ENCODE measurements around the gene DLK2. TPM values are rescaled to one million over a fixed set of nuclear protein-coding genes. Genes with fewer than 3 reads are reported as not detected.

DLK2 gene
- total RNA-seq, 1 experiment from 2014 or later: 0.59 TPM

GRCh38 chr6:43475516-43475915 is 20.2 kb upstream of the DLK2 start:
- CTCF ChIA-PET: no interaction called here
- Mint-ChIP-seq H3K4me1 (ENCODE audit: low read depth, unreplicated experiment) (peaks cover 31% of the 10 kb centered on the region), H3K9me3 (ENCODE audit: low read depth, unreplicated experiment) (no peaks in the 10 kb centered on the region), H3K36me3 (ENCODE audit: insufficient read depth, unreplicated experiment) (peaks cover 23% of the 10 kb centered on the region), H3K27ac (ENCODE audit: unreplicated experiment) (no peak overlapping the region), H3K4me3 (ENCODE audit: low read depth, unreplicated experiment) (no peak overlapping the region), H3K27me3 (ENCODE audit: unreplicated experiment) (no peaks in the 10 kb centered on the region)
- intact Hi-C loops (cut with micrococcal nuclease; ENCODE audit: unreplicated experiment): no loop called here
- DNase-seq: no peak
- TF ChIP-seq, protein P1, sequence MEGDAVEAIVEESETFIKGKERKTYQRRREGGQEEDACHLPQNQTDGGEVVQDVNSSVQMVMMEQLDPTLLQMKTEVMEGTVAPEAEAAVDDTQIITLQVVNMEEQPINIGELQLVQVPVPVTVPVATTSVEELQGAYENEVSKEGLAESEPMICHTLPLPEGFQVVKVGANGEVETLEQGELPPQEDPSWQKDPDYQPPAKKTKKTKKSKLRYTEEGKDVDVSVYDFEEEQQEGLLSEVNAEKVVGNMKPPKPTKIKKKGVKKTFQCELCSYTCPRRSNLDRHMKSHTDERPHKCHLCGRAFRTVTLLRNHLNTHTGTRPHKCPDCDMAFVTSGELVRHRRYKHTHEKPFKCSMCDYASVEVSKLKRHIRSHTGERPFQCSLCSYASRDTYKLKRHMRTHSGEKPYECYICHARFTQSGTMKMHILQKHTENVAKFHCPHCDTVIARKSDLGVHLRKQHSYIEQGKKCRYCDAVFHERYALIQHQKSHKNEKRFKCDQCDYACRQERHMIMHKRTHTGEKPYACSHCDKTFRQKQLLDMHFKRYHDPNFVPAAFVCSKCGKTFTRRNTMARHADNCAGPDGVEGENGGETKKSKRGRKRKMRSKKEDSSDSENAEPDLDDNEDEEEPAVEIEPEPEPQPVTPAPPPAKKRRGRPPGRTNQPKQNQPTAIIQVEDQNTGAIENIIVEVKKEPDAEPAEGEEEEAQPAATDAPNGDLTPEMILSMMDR (IDR thresholded peaks at IDR 0.05; ENCODE audit: unreplicated experiment): no peak
- BruUV-seq (replicated peaks): no TSS peak

GRCh38 chr6:43472515-43472914 is 17.2 kb upstream of the DLK2 start:
- intact Hi-C loops (cut with micrococcal nuclease; ENCODE audit: unreplicated experiment): no loop called here
- no peak overlapping the region for H3K4me3 Mint-ChIP-seq (ENCODE audit: low read depth, unreplicated experiment)
- CTCF ChIA-PET: interaction anchor here (0.7 to 1.0 kb wide), 2 partner anchors 34 to 265 kb away, joined by 3 read pairs; no protein-coding TSS in a partner anchor
- H3K27ac Mint-ChIP-seq (ENCODE audit: unreplicated experiment): no peak overlapping the region
- no peak for DNase-seq
- peaks cover 18% of the 10 kb centered on the region for H3K27me3 Mint-ChIP-seq (ENCODE audit: unreplicated experiment)
- peaks cover 11% of the 10 kb centered on the region for H3K4me1 Mint-ChIP-seq (ENCODE audit: low read depth, unreplicated experiment)
- peaks cover 10% of the 10 kb centered on the region for H3K36me3 Mint-ChIP-seq (ENCODE audit: insufficient read depth, unreplicated experiment)
- no peaks in the 10 kb centered on the region for H3K9me3 Mint-ChIP-seq (ENCODE audit: low read depth, unreplicated experiment)
- no TSS peak for BruUV-seq (replicated peaks)
- TF ChIP-seq, protein P1 (IDR thresholded peaks at IDR 0.05; ENCODE audit: unreplicated experiment): no peak

DNA sequence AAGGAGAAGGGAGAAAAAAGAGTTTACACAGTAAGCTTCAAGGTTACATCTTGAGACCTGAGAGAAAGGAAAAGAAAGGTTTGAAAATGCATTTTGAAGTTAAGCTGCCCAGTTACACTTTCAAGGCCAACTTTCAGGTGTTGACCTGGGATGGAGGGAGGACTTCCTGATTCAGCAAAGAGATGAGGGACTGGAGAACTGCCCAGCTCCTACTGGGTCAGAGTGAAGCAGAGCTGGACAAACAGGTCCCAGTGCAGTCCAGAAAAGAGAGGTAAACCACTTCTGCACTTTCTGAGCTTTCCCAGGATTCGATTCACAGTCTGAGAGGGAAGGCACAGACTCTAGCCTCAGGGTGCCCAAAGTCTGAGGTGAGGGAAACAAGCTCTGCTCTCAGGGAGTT is 16.1 kb upstream of the DLK2 start:
- no peak for DNase-seq
- peaks cover 30% of the 10 kb centered on the region for H3K27me3 Mint-ChIP-seq (ENCODE audit: unreplicated experiment)
- no TSS peak for BruUV-seq (replicated peaks)
- H3K27ac Mint-ChIP-seq (ENCODE audit: unreplicated experiment): no peak overlapping the region
- peaks cover under 1% of the 10 kb centered on the region for H3K4me1 Mint-ChIP-seq (ENCODE audit: low read depth, unreplicated experiment)
- no peaks in the 10 kb centered on the region for H3K36me3 Mint-ChIP-seq (ENCODE audit: insufficient read depth, unreplicated experiment)
- CTCF ChIA-PET: interaction anchor here (0.9 to 1.0 kb wide), 2 partner anchors 11 to 35 kb away, joined by 3 to 4 read pairs; no protein-coding TSS in a partner anchor
- TF ChIP-seq, protein P1 (IDR thresholded peaks at IDR 0.05; ENCODE audit: unreplicated experiment): no peak
- intact Hi-C loops (cut with micrococcal nuclease; ENCODE audit: unreplicated experiment): no loop called here
- H3K9me3 Mint-ChIP-seq (ENCODE audit: low read depth, unreplicated experiment): no peaks in the 10 kb centered on the region
- H3K4me3 Mint-ChIP-seq (ENCODE audit: low read depth, unreplicated experiment): no peak overlapping the region

GRCh38 chr6:43469947-43470346 is 14.6 kb upstream of the DLK2 start:
- Mint-ChIP-seq H3K27me3 (ENCODE audit: unreplicated experiment) (peaks cover 32% of the 10 kb centered on the region), H3K4me1 (ENCODE audit: low read depth, unreplicated experiment) (no peaks in the 10 kb centered on the region), H3K9me3 (ENCODE audit: low read depth, unreplicated experiment) (no peaks in the 10 kb centered on the region), H3K27ac (ENCODE audit: unreplicated experiment) (no peak overlapping the region), H3K4me3 (ENCODE audit: low read depth, unreplicated experiment) (no peak overlapping the region), H3K36me3 (ENCODE audit: insufficient read depth, unreplicated experiment) (no peaks in the 10 kb centered on the region)
- DNase-seq: no peak
- TF ChIP-seq, protein P1 (IDR thresholded peaks at IDR 0.05; ENCODE audit: unreplicated experiment): no peak
- CTCF ChIA-PET: interaction anchor here (0.6 to 1.0 kb wide), 3 partner anchors 25 to 153 kb away, joined by 3 to 4 read pairs (median 4); no protein-coding TSS in a partner anchor
- BruUV-seq (replicated peaks): no TSS peak
- intact Hi-C loops (cut with micrococcal nuclease; ENCODE audit: unreplicated experiment): no loop called here
